Activated T-helper 2 cell treated with anti-CD3 and anti-CD28 coated beads, Interferon-gamma antibody, Interleukin-2, Interleukin-4, amounts not matched to agents 10 μg/mL and 5 μg/mL and 100 μg/mL, durations not matched to agents 14 hours and 24 hours and 36 hours (primary cell): Measurements from ENCODE around the gene SPNS2. TPM values are rescaled to one million over a fixed set of nuclear protein-coding genes. Genes with fewer than 3 reads are reported as not detected.

Experiments used
- DNase-seq: peaks from one replicate; pipeline ENCODE4 v3.0.0; 2021; ENCODE audit warnings: low spot score
- H3K27ac Mint-ChIP-seq: one replicate; pipeline ENCODE4 v1.8.0; 2021; ENCODE audit warnings: mixed read lengths
- H3K27me3 Mint-ChIP-seq: one replicate; pipeline ENCODE4 v1.8.0; 2021; ENCODE audit warnings: low read depth, mixed read lengths
- H3K36me3 Mint-ChIP-seq: one replicate; pipeline ENCODE4 v1.8.0; 2021; ENCODE audit warnings: low read depth, mixed read lengths
- H3K4me1 Mint-ChIP-seq: one replicate; pipeline ENCODE4 v1.8.0; 2021; ENCODE audit warnings: low read depth, mixed read lengths
- H3K4me3 Mint-ChIP-seq: one replicate; pipeline ENCODE4 v1.8.0; 2021; ENCODE audit warnings: low read depth, mild to moderate bottlenecking, moderate library complexity, mixed read lengths
- H3K9me3 Mint-ChIP-seq: one replicate; pipeline ENCODE4 v1.8.0; 2021; ENCODE audit warnings: mixed read lengths
- intact Hi-C: fragments of 100-400 bp; cut with micrococcal nuclease; formaldehyde crosslinking; loops from one replicate; pipeline ENCODE4 v1.15.1; 2023
- total RNA-seq: library from RNA; stranded (reverse); gene quantifications from 2 replicates; pipeline ENCODE4 v1.2.3, GENCODE V29; 2022

The SPNS2 gene
- total RNA-seq, 1 donor from 2014 or later, result 0.16 TPM

DNA sequence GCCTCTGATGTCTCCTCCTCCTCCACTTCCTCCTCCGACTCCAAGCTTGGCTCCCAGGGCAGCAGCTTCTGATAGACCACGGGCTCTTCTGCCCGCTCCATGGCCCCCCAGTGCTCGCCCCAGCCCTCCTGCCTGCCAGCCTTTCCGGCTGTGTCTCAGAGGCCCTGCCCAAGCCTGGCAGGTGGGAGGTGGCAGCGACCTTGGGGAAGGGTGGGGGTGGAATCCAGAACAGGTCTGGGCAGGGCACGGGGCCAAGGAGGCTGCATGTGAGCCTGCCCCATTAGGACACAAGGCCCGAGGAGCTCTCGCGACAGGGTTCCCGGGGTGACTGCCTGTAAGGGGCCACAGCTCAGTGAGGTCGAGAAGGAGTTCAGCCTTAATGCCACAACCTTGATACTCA is 61.7 kb downstream of the SPNS2 start, which contains the start of gene GGT6:
Gene GGT6, minus strand, starts transcription at position 157 of the 400 bp plus-strand sequence. Its CDS starts 56 bp downstream, at position 101.
- Mint-ChIP-seq H3K27me3 (no peaks in the 10 kb centered on the region), H3K9me3 (no peaks in the 10 kb centered on the region), H3K36me3 (no peaks in the 10 kb centered on the region), H3K27ac (no peak within 1 kb of the TSS), H3K4me3 (no peak within 1 kb of the TSS), H3K4me1 (peaks cover 34% of the 10 kb centered on the region)
- intact Hi-C loops, result loop anchor here (10.0 kb wide), 2 partner anchors 144 to 234 kb away; partner anchors contain the start of genes PELP1 and PSMB6
- no peak for DNase-seq

DNA sequence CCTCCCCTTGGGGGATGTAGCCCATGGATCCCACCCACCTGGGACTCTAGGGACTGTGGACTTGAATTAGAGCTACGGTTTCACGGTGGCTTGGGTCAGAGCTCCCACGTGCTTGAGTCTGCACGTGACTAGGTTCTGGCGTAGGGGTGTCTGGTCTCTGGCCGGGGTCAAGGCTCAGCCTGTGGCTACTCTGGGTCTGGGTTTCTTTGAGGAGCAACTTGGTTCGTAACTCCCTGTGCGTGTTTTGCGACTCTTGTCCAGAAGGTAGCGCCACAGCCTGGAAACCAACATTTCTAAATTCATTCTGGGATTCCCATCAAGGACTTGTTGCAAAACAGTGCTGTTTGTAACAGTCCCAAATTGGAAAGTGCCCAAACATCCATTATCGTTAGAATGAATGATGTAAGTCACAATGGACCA is 62.2 kb downstream of the SPNS2 start:
- no peak for DNase-seq
- Mint-ChIP-seq H3K4me1 (peaks cover 34% of the 10 kb centered on the region), H3K36me3 (no peaks in the 10 kb centered on the region), H3K27me3 (no peaks in the 10 kb centered on the region), H3K4me3 (no peak overlapping the region), H3K27ac (no peak overlapping the region), H3K9me3 (no peaks in the 10 kb centered on the region)
- intact Hi-C loops, result loop anchor here (10.0 kb wide), 2 partner anchors 144 to 234 kb away; partner anchors contain the start of genes PELP1 and PSMB6

GRCh38 chr17:4562015-4562969 is 63.6 kb downstream of the SPNS2 start:
- peaks cover 35% of the 10 kb centered on the region for H3K4me1 Mint-ChIP-seq
- peak overlapping the region; percentile 45 for H3K27ac Mint-ChIP-seq
- no peaks in the 10 kb centered on the region for H3K36me3 Mint-ChIP-seq
- intact Hi-C loops, result loop anchor here (10.0 kb wide), 2 partner anchors 143 to 233 kb away; partner anchors contain the start of genes PELP1 and PSMB6
- H3K4me3 Mint-ChIP-seq, result peak overlapping the region; percentile 2
- DNase-seq, result no peak
- no peaks in the 10 kb centered on the region for H3K9me3 Mint-ChIP-seq
- H3K27me3 Mint-ChIP-seq, result peaks cover 3% of the 10 kb centered on the region

- Mint-ChIP-seq H3K27me3 (peaks cover 7% of the 10 kb centered on the region), H3K36me3 (no peaks in the 10 kb centered on the region), H3K9me3 (no peaks in the 10 kb centered on the region), H3K27ac (peak overlapping the region; percentile 33), H3K4me3 (no peak overlapping the region), H3K4me1 (peaks cover 40% of the 10 kb centered on the region)
- peak; percentile 39 for DNase-seq
- intact Hi-C loops, result loop anchor here (1.0 to 10.0 kb wide), 5 partner anchors 8 to 324 kb away; partner anchors contain the start of genes PELP1 and PSMB6
Measured at GRCh38 chr17:4565209-4566141, 66.8 kb downstream of the SPNS2 start.

- no peak overlapping the region for H3K27ac Mint-ChIP-seq
- DNase-seq, result no peak
- H3K27me3 Mint-ChIP-seq, result peaks cover 7% of the 10 kb centered on the region
- H3K4me3 Mint-ChIP-seq, result no peak overlapping the region
- H3K36me3 Mint-ChIP-seq, result no peaks in the 10 kb centered on the region
- H3K9me3 Mint-ChIP-seq, result no peaks in the 10 kb centered on the region
- intact Hi-C loops, result loop anchor here (1.0 to 10.0 kb wide), 3 partner anchors 60 to 228 kb away; partner anchors contain the start of genes PELP1 and PSMB6
- H3K4me1 Mint-ChIP-seq, result peaks cover 36% of the 10 kb centered on the region
Measured at GRCh38 chr17:4566785-4567184, 68.1 kb downstream of the SPNS2 start.

DNA sequence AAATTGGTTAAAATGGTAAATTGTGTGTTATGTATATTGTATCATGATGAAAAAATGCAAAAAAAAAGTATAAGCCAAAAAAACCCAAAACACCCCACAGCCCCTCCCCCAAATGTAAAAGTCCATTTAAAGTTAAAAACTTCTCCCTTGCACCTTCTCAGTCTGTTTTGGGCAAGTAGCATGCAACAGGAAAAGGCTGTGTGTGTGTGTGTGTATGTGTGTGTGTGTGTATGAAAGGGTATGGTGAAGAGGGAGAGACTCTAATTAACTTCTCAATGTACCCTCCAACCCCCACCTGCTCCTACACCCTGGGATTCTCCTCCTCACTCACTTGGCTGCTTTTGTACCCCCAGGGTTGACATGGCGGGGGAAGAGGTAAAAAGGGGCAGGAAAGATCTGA is 70.9 kb downstream of the SPNS2 start:
- peaks cover 33% of the 10 kb centered on the region for H3K4me1 Mint-ChIP-seq
- no peak overlapping the region for H3K4me3 Mint-ChIP-seq
- H3K27ac Mint-ChIP-seq, result no peak overlapping the region
- intact Hi-C loops, result loop anchor here (10.0 kb wide), 2 partner anchors 135 to 225 kb away; partner anchors contain the start of genes PELP1 and PSMB6
- peaks cover 9% of the 10 kb centered on the region for H3K27me3 Mint-ChIP-seq
- H3K9me3 Mint-ChIP-seq, result no peaks in the 10 kb centered on the region
- no peak for DNase-seq
- H3K36me3 Mint-ChIP-seq, result no peaks in the 10 kb centered on the region

GRCh38 chr17:4572131-4572530 is 73.5 kb downstream of the SPNS2 start:
- H3K4me1 Mint-ChIP-seq, result peaks cover 23% of the 10 kb centered on the region
- H3K27me3 Mint-ChIP-seq, result peaks cover 13% of the 10 kb centered on the region
- no peak for DNase-seq
- no peak overlapping the region for H3K27ac Mint-ChIP-seq
- no peaks in the 10 kb centered on the region for H3K9me3 Mint-ChIP-seq
- intact Hi-C loops, result no loop called here
- no peak overlapping the region for H3K4me3 Mint-ChIP-seq
- no peaks in the 10 kb centered on the region for H3K36me3 Mint-ChIP-seq

GRCh38 chr17:4573115-4573514 is 74.4 kb downstream of the SPNS2 start:
- intact Hi-C loops, result loop anchor here (1.0 kb wide), 1 partner anchor 8 kb away; no protein-coding TSS in a partner anchor
- no peak for DNase-seq
- Mint-ChIP-seq H3K27ac (peak overlapping the region; percentile 68), H3K9me3 (no peaks in the 10 kb centered on the region), H3K27me3 (peaks cover 13% of the 10 kb centered on the region), H3K4me1 (peaks cover 23% of the 10 kb centered on the region), H3K36me3 (no peaks in the 10 kb centered on the region), H3K4me3 (no peak overlapping the region)

GRCh38 chr17:4573669-4574068 is 75.0 kb downstream of the SPNS2 start:
- H3K36me3 Mint-ChIP-seq, result no peaks in the 10 kb centered on the region
- H3K4me3 Mint-ChIP-seq, result no peak overlapping the region
- peaks cover 13% of the 10 kb centered on the region for H3K27me3 Mint-ChIP-seq
- DNase-seq, result peak; percentile 33
- peak overlapping the region; percentile 68 for H3K27ac Mint-ChIP-seq
- no peaks in the 10 kb centered on the region for H3K9me3 Mint-ChIP-seq
- H3K4me1 Mint-ChIP-seq, result peaks cover 23% of the 10 kb centered on the region
- intact Hi-C loops, result loop anchor here (1.0 kb wide), 1 partner anchor 8 kb away; no protein-coding TSS in a partner anchor

GRCh38 chr17:4574448-4575045 is 75.9 kb downstream of the SPNS2 start:
- H3K27ac Mint-ChIP-seq, result no peak overlapping the region
- no peak for DNase-seq
- H3K36me3 Mint-ChIP-seq, result no peaks in the 10 kb centered on the region
- intact Hi-C loops, result no loop called here
- H3K27me3 Mint-ChIP-seq, result peaks cover 11% of the 10 kb centered on the region
- H3K4me3 Mint-ChIP-seq, result no peak overlapping the region
- no peaks in the 10 kb centered on the region for H3K9me3 Mint-ChIP-seq
- peaks cover 23% of the 10 kb centered on the region for H3K4me1 Mint-ChIP-seq

GRCh38 chr17:4576161-4576558 is 77.5 kb downstream of the SPNS2 start:
- DNase-seq, result no peak
- no peak overlapping the region for H3K4me3 Mint-ChIP-seq
- H3K27me3 Mint-ChIP-seq, result peaks cover 15% of the 10 kb centered on the region
- peaks cover 18% of the 10 kb centered on the region for H3K4me1 Mint-ChIP-seq
- intact Hi-C loops, result no loop called here
- H3K27ac Mint-ChIP-seq, result no peak overlapping the region
- H3K9me3 Mint-ChIP-seq, result no peaks in the 10 kb centered on the region
- no peaks in the 10 kb centered on the region for H3K36me3 Mint-ChIP-seq
